Activated naive CD4-positive, alpha-beta T cell treated with anti-CD3 and anti-CD28 coated beads for 36 hours (primary cell): ENCODE measurements around the gene ZNF362. TPM values are rescaled to one million over a fixed set of nuclear protein-coding genes. Genes with fewer than 3 reads are reported as not detected.
"Not testable (repeated sequence)": the region's sequence is repeated elsewhere in the genome, so short reads cannot be mapped to it uniquely, and the experiment has no call there.

ENCODE experiments used
- CTCF ChIA-PET: fragments of 350-600 bp; sonication (Branson Sonifier 250); formaldehyde crosslinking; loops from one replicate; lab custom pipeline; 2021; ENCODE audit warnings: antibody characterized with exemption; lab: Charles Lee
- DNase-seq: peaks from one replicate; pipeline ENCODE4 v3.0.0-alpha.2; 2020
- H3K27ac Mint-ChIP-seq: one replicate; pipeline ENCODE4 v1.8.0; 2021; ENCODE audit warnings: mild to moderate bottlenecking, mixed read lengths
- H3K27me3 Mint-ChIP-seq: one replicate; pipeline ENCODE4 v1.8.0; 2021; ENCODE audit warnings: low read depth, mixed read lengths
- H3K36me3 Mint-ChIP-seq: one replicate; pipeline ENCODE4 v1.8.0; 2021; ENCODE audit warnings: low read depth, mixed read lengths
- H3K4me1 Mint-ChIP-seq: one replicate; pipeline ENCODE4 v1.8.0; 2021; ENCODE audit warnings: low read depth, mixed read lengths
- H3K4me3 Mint-ChIP-seq: one replicate; pipeline ENCODE4 v1.8.0; 2021; ENCODE audit warnings: mild to moderate bottlenecking, moderate library complexity, mixed read lengths
- H3K9me3 Mint-ChIP-seq: one replicate; pipeline ENCODE4 v1.8.0; 2021; ENCODE audit warnings: mixed read lengths
- intact Hi-C: fragments of 100-400 bp; cut with micrococcal nuclease; formaldehyde crosslinking; loops from one replicate; pipeline ENCODE4 v1.15.1; 2023
- total RNA-seq, 2 experiments: library from RNA; stranded (reverse); gene quantifications; one replicate each; pipeline ENCODE4 v1.2.3, GENCODE V29; 2021

The ZNF362 gene
- total RNA-seq, 2 experiments from 2014 or later, result 8.1 to 8.8 TPM

DNA sequence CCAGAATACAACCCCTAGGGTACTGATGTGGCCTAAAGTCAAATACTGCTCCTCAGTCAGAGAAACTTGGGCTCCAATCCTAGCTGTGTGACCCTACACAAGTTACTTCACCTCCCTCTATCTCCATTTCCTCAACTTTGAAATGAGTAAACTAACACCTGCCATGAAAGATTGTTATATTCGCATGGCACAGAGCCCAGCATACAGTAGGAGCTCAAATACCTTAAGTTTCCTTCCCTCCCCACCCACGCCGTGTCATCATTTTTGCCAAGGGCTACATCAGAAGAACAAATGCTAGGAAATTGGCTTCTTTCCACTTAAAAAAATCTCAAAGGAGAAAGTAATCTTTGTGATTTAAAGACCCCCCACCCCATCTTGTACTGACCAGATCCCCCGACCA, 22.2 kb upstream of the ZNF362 start:
- CTCF ChIA-PET, result no interaction called here
- no peaks in the 10 kb centered on the region for H3K9me3 Mint-ChIP-seq
- no peaks in the 10 kb centered on the region for H3K27me3 Mint-ChIP-seq
- H3K27ac Mint-ChIP-seq, result no peak overlapping the region
- H3K4me1 Mint-ChIP-seq, result peaks cover 2% of the 10 kb centered on the region
- H3K36me3 Mint-ChIP-seq, result no peaks in the 10 kb centered on the region
- no peak overlapping the region for H3K4me3 Mint-ChIP-seq
- intact Hi-C loops, result no loop called here
- DNase-seq, result no peak

DNA sequence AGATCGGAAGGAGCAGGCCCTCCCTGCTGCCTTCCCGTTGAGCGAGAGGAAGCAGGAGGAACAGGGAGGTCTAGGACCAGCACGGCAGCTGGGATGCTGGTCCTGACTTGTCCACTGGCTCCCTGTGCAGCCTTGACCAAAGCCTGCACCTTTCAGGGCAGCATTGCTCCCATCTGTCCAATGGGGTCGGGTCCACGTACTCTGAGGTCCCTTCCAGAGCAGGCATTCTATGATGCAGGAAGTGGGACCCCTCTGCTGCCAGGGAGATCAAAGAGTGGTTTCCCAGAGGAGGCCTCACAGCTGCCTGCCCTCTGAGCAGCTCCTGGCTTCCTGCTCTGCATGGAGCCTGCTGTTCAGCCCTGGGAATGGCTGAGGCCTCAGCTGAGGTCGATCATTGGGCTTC, 21.7 kb upstream of the ZNF362 start:
- H3K36me3 Mint-ChIP-seq, result no peaks in the 10 kb centered on the region
- DNase-seq, result no peak
- CTCF ChIA-PET, result no interaction called here
- H3K27me3 Mint-ChIP-seq, result no peaks in the 10 kb centered on the region
- H3K4me1 Mint-ChIP-seq, result peaks cover 2% of the 10 kb centered on the region
- no peaks in the 10 kb centered on the region for H3K9me3 Mint-ChIP-seq
- no peak overlapping the region for H3K27ac Mint-ChIP-seq
- H3K4me3 Mint-ChIP-seq, result no peak overlapping the region
- intact Hi-C loops, result no loop called here

DNA sequence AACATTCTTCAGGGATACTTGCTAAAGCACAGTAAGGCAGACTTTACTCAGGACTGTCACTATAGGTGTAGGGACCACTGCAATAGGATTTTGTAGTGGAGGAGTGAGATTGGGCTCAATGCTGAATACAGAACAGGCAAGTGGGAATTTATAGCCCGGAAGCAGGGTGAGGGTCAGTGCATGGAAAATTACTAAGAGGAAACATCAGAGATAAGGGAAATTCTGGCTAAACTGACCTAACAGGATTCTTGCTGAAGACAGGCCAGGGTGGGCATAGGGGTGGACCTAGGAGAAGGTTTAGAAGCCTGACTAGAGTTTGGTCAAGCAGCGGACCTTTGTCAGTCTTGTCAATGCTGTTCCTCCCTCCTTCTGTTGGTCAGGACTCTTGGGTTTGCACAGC, 20.8 kb upstream of the ZNF362 start:
- Mint-ChIP-seq H3K27ac (no peak overlapping the region), H3K9me3 (no peaks in the 10 kb centered on the region), H3K27me3 (no peaks in the 10 kb centered on the region), H3K4me1 (peaks cover 2% of the 10 kb centered on the region), H3K4me3 (no peak overlapping the region), H3K36me3 (no peaks in the 10 kb centered on the region)
- DNase-seq, result no peak
- intact Hi-C loops, result no loop called here
- CTCF ChIA-PET, result no interaction called here

DNA sequence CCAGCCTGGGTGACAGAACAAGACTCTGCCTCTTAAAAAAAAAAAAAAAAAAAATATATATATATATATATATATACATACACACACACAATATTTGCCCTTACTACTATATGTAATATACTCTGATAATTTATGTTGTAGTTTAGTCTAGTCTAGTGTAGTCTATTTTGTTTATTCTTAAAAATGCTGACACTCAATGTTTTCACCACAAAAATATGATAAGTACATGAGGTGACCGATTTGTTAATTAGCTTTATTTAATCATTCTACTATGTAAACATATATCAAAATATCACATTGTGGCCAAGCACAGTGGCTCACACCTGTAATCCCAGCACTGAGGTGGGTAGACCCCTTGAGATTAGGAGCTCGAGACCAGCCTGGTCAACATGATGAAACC, 19.8 kb upstream of the ZNF362 start:
- intact Hi-C loops, result no loop called here
- peaks cover 2% of the 10 kb centered on the region for H3K4me1 Mint-ChIP-seq
- H3K4me3 Mint-ChIP-seq, result no peak overlapping the region
- CTCF ChIA-PET, result interaction anchor here (0.8 to 1.1 kb wide), 2 partner anchors 109 to 147 kb away, joined by 3 read pairs; no protein-coding TSS in a partner anchor
- no peak overlapping the region for H3K27ac Mint-ChIP-seq
- no peaks in the 10 kb centered on the region for H3K27me3 Mint-ChIP-seq
- H3K9me3 Mint-ChIP-seq, result no peaks in the 10 kb centered on the region
- H3K36me3 Mint-ChIP-seq, result no peaks in the 10 kb centered on the region
- DNase-seq, result no peak

DNA sequence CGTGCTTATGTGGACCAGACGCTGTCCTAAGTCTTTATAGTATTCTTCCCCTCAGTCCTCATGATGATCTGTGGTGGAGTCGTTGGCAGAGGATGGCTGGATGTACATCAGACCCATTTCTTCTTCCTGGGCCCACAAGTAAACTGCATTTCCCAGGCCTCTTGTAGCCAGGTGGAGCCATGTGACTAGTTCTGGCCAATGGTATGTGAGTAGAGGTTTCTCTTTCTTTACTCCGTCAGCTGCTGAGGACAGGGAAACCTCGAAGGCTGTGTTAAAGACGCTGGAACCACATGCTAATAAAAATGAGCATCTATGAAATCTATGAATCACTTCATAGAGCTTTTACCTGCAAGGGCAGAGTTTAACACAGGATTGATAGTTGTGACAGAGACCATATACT, 18.7 kb upstream of the ZNF362 start:
- no peaks in the 10 kb centered on the region for H3K36me3 Mint-ChIP-seq
- H3K9me3 Mint-ChIP-seq, result no peaks in the 10 kb centered on the region
- CTCF ChIA-PET, result interaction anchor here (0.8 to 1.1 kb wide), 2 partner anchors 110 to 149 kb away, joined by 3 read pairs; no protein-coding TSS in a partner anchor
- intact Hi-C loops, result no loop called here
- H3K27me3 Mint-ChIP-seq, result peaks cover 2% of the 10 kb centered on the region
- no peak overlapping the region for H3K4me3 Mint-ChIP-seq
- peak; percentile 46 for DNase-seq
- H3K27ac Mint-ChIP-seq, result no peak overlapping the region
- peaks cover 2% of the 10 kb centered on the region for H3K4me1 Mint-ChIP-seq

DNA sequence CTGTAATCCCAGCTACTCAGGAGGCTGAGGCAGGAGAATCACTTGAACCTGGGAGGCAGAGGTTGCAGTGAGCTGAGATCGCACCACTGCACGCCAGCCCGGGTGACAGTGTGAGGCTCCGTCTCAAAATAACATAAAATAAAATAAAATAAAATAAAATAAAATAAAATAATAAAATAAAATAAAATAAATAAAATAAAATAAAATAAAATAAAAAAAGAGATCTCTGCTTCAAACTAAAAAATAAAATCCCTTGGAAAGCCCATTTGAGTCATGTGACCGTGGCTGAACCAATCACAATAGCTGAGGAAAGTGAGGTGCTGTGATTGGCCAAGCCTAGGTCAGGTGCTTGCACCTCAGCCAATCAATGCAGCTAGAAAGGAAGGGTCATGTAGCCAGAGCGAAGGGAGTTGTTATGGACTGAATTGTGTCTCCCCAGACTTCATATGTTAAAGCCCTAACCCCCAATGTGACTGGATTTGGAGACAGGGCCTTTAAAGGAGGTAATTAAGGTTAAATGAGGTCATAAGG, 18.0 kb upstream of the ZNF362 start:
- CTCF ChIA-PET, H3K27me3 Mint-ChIP-seq, DNase-seq, H3K36me3 Mint-ChIP-seq, H3K4me3 Mint-ChIP-seq, H3K4me1 Mint-ChIP-seq, H3K9me3 Mint-ChIP-seq, intact Hi-C loops, H3K27ac Mint-ChIP-seq: not testable (repeated sequence)

DNA sequence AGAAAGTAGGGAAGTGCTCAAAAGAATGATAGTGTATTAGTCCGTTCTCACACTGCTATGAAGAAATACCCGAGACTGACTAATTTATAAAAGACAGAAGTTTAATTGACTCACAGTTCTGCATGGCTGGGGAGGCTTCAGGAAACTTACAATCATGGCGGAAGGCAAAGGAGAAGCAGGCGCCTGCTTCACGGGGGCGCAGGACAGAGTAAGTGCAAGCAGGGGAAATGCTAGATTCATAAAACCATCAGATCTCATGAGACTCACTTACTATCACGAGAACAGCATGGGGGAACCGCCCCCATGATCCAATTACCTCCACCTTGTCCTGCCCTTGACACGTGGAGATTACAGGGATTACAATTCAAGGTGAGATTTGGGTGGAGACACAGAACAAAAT, 16.9 kb upstream of the ZNF362 start:
- H3K36me3 Mint-ChIP-seq, H3K4me3 Mint-ChIP-seq, H3K27ac Mint-ChIP-seq, H3K27me3 Mint-ChIP-seq, intact Hi-C loops, DNase-seq, CTCF ChIA-PET, H3K4me1 Mint-ChIP-seq, H3K9me3 Mint-ChIP-seq: not testable (repeated sequence)

DNA sequence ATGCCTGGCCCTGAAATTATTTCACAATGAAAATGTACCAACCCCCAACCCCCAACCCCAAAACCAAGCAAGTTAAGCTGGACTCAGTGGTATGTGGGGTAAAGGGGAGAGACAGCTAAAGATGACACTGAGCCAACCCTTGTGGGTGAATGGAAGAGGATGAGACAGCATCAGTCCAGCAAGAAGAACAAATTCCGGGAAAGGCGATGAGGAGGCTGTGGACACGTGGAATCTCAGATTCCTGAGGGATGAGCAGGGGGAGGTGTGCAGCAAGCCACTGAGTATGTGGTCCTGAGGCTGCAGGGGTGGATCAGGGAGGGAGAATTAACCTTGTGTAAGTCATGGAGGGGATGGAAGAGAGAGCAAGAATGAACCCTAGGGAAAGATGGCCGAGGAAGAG, 14.4 kb upstream of the ZNF362 start:
- H3K9me3 Mint-ChIP-seq, result no peaks in the 10 kb centered on the region
- peaks cover 2% of the 10 kb centered on the region for H3K4me1 Mint-ChIP-seq
- no peak overlapping the region for H3K4me3 Mint-ChIP-seq
- intact Hi-C loops, result no loop called here
- H3K27ac Mint-ChIP-seq, result no peak overlapping the region
- CTCF ChIA-PET, result interaction anchor here (0.6 kb wide), 1 partner anchor 56 kb away, joined by 3 read pairs; no protein-coding TSS in a partner anchor
- DNase-seq, result no peak
- H3K36me3 Mint-ChIP-seq, result no peaks in the 10 kb centered on the region
- H3K27me3 Mint-ChIP-seq, result peaks cover 2% of the 10 kb centered on the region

DNA sequence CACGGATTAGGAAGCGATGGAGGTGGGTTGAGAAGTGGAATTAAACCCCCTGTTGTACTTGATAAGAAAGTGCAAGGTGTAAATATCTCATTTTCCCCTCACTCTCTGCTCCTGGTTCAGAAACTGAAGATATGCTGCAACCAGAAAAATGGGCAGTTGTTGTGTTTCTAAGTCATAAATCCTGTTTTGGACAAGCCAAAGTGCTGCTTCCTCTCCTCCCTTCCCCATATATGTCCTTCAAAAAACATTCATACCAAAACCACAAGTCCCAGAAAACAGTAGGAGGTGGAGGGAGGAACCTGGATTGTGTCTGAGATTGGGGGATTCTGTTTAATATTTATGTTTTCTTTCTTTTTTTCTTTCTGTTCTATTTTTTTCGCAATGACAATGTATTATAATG, 13.6 kb upstream of the ZNF362 start:
- intact Hi-C loops, result no loop called here
- H3K4me3 Mint-ChIP-seq, result no peak overlapping the region
- no peak overlapping the region for H3K27ac Mint-ChIP-seq

DNA sequence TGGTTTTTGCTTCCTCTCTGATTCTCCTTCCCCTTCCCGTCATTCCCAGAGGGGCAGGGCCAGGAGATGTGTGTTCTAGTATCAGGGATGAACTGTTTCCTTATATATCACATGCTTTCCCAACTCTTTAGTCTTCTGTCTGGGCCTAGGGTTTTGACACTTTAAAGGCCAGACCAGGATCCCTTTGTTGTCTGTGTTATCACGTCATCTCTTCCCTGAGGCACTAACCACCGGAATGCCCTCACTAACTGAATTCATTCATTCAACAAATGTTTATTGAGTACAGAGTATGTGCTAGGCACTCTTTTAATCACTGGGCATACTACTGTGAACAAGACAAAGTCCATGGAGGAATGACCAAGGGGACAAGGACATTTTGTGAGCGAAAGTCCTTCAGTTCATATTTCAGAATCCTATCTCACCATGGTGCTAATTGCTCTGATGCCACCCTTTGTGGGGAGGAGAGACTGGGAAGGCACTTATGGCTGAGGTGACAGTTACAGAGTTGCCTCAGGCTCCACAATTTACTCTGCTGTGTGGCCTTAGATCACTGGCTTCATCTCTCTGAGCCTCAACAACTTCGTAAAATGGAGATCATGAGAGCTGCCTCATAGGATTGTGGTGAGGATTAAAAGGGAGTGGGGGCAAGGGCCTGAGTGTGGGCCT, 12.0 kb upstream of the ZNF362 start:
- intact Hi-C loops, result no loop called here
- no peaks in the 10 kb centered on the region for H3K36me3 Mint-ChIP-seq
- no peak for DNase-seq
- no peak overlapping the region for H3K4me3 Mint-ChIP-seq
- H3K27me3 Mint-ChIP-seq, result peaks cover 8% of the 10 kb centered on the region
- no peak overlapping the region for H3K27ac Mint-ChIP-seq
- H3K4me1 Mint-ChIP-seq, result no peaks in the 10 kb centered on the region
- H3K9me3 Mint-ChIP-seq, result no peaks in the 10 kb centered on the region
- CTCF ChIA-PET, result interaction anchor here (0.6 kb wide), 1 partner anchor 159 kb away, joined by 3 read pairs; no protein-coding TSS in a partner anchor

More for the DNA sequence above, 13.6 kb upstream of the ZNF362 start:
- H3K27me3 Mint-ChIP-seq, result peaks cover 2% of the 10 kb centered on the region
- no peaks in the 10 kb centered on the region for H3K36me3 Mint-ChIP-seq
- H3K9me3 Mint-ChIP-seq, result no peaks in the 10 kb centered on the region
- CTCF ChIA-PET, result no interaction called here
- no peaks in the 10 kb centered on the region for H3K4me1 Mint-ChIP-seq
- no peak for DNase-seq

DNA sequence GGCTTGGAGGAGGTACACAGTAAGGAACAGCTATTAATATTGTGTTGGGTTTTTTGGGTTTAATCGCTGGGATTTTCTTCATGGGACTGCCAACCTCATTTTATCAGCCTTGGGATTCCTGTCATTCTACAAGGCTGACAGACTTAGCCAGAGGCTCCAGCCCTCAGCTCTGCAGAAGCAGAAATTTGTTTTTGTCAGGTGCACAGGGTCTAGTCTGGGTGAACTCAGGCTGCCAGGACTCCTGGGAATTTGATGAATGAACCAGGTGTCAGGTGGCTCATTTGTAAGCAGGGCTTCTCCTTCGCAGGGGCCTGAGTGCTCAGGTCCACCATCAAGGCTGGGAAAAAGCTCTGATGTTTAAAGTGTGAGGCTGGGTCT, 11.5 kb upstream of the ZNF362 start:
- Mint-ChIP-seq H3K4me1 (no peaks in the 10 kb centered on the region), H3K9me3 (no peaks in the 10 kb centered on the region), H3K36me3 (no peaks in the 10 kb centered on the region), H3K27me3 (peaks cover 8% of the 10 kb centered on the region), H3K4me3 (no peak overlapping the region), H3K27ac (no peak overlapping the region)
- DNase-seq, result no peak
- intact Hi-C loops, result no loop called here
- CTCF ChIA-PET, result interaction anchor here (0.6 kb wide), 2 partner anchors 24 to 159 kb away, joined by 3 read pairs; no protein-coding TSS in a partner anchor

DNA sequence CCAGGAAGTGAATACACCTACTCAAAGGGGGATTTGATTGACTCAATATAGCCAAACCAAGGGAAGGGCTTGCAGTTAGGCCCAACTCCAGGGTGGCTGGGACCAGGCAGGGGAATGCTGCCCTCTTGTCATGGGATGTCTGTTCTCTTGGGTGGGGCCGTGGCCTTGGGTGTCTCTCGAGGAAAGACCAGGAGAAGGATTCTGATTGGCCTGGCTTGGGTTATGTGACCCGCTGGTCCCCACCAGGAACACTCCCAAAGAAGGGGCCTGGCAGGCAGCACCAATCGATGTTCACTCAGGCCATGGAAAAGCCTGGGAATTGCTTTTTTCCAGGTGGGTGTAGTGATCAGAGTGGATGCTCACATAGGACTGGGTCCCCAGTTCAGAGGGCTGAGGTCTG, 10.1 kb upstream of the ZNF362 start:
- no peaks in the 10 kb centered on the region for H3K36me3 Mint-ChIP-seq
- intact Hi-C loops, result no loop called here
- no peaks in the 10 kb centered on the region for H3K9me3 Mint-ChIP-seq
- H3K27ac Mint-ChIP-seq, result no peak overlapping the region
- peaks cover 8% of the 10 kb centered on the region for H3K27me3 Mint-ChIP-seq
- no peak for DNase-seq
- H3K4me1 Mint-ChIP-seq, result no peaks in the 10 kb centered on the region
- CTCF ChIA-PET, result no interaction called here
- H3K4me3 Mint-ChIP-seq, result no peak overlapping the region

DNA sequence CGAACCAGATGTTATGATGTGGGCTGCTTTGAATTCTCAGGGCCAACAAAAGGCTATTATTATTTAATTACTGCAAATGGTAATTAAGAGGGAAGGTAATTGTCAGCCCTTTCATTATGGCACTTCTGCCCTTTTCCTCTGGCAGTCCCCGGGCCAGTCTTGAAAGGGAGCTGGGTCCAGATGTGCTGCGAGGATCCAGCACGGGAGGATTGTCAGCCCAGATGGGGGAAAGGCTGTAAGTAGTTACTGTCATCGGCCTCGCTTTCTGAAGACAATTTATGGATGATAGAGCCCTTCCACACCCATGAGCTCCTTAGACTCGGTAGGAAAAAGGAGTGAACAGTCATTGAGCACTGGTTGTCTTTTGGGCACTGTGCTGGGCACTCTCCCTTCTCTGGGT, 8.7 kb upstream of the ZNF362 start:
- CTCF ChIA-PET, result no interaction called here
- Mint-ChIP-seq H3K9me3 (no peaks in the 10 kb centered on the region), H3K4me1 (no peaks in the 10 kb centered on the region), H3K4me3 (no peak overlapping the region), H3K27me3 (peaks cover 7% of the 10 kb centered on the region), H3K27ac (no peak overlapping the region), H3K36me3 (no peaks in the 10 kb centered on the region)
- DNase-seq, result no peak
- intact Hi-C loops, result no loop called here
